Measurements from ENCODE around the gene DSP.

The DSP gene

GRCh38 chr6:7541175-7542064 is at the start of gene DSP:
Gene DSP (plus strand): TSS chr6:7541671. CDS start chr6:7541916, 245 bp downstream.
- DNase-seq (ENCODE audit: low read depth in 2 of 2): no peak

- no peak for DNase-seq (ENCODE audit: low read depth in 2 of 2)
Measured at GRCh38 chr6:7493866-7494265, 47.6 kb upstream of the DSP start.

- DNase-seq (ENCODE audit: low read depth in 2 of 2): no peak
Measured at GRCh38 chr6:7494638-7495037, 46.8 kb upstream of the DSP start.

GRCh38 chr6:7496266-7496875 is 45.1 kb upstream of the DSP start:
- DNase-seq (ENCODE audit: low read depth in 2 of 2): no peak

DNA sequence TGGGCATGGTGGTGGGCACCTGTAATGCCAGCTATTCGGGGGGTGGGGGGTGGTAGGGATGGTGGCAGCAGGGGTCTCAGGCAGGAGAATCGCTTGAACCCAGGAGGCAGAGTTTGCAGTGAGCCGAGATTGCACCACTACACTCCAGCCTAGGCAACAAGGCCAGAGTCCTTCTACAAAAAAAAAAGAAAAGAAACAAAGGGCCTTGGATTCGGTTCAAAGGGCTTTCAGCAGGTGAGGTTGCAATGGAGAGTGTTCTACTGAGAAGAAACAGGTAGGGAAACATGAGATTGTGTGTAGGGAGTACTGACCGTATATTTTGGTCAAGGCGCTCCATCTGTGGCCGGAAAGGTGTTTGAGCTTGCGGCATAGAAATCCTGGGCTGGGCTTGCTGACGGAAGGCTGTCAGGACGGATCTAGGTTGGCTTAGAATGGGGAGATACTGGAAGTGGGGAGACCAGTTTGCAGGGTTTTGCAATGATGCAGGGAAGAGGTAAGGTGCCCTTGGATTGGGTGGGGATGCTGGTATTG is 40.7 kb upstream of the DSP start:
- no peak for DNase-seq (ENCODE audit: low read depth in 2 of 2)

GRCh38 chr6:7502743-7503142 is 38.7 kb upstream of the DSP start:
- no peak for DNase-seq (ENCODE audit: low read depth in 2 of 2)

DNA sequence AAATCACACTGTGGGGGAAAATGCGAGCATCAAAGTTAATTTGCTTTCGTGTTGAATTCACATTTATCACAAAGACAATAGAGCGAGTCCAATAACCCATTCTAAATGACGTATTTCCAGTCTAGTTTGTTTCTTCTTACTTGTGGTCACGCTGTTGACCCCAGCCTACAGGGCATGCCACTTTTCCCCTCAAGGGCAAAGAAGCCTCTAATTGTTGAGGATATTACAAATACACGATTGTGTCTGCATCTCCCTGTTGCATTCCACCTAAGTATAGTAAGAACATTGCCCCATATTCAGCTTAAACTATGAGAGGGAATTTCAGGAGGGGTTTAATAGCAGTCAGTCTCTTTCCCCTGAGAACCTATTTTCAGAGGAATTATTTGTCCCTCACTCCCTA is 37.4 kb upstream of the DSP start:
- no peak for DNase-seq (ENCODE audit: low read depth in 2 of 2)

DNA sequence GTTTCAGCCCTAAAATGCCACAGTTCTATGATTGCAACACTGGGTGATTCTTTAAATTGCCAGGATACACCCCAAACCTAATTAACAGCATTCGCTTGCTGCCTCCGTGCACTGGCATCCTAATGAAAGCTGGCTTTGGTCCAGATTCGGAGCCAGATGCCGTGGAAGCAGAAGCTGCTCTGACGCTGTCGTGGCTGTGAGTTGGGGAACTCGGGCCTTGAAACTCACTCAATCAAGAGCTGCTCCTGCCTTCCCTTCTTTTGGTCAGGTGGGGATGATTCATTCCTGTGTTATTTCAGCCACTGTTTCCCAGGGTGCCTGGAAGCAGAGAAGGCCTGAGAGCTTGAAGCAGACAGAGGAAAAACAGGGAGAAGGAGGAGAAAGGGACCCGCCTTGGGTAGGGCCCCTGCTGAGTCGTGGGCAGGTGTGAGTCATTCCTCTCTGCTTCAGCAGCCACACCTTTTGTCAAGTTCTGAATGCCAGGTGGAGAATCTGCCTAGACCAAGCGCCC is 36.2 kb upstream of the DSP start:
- DNase-seq (ENCODE audit: low read depth in 2 of 2): no peak

DNA sequence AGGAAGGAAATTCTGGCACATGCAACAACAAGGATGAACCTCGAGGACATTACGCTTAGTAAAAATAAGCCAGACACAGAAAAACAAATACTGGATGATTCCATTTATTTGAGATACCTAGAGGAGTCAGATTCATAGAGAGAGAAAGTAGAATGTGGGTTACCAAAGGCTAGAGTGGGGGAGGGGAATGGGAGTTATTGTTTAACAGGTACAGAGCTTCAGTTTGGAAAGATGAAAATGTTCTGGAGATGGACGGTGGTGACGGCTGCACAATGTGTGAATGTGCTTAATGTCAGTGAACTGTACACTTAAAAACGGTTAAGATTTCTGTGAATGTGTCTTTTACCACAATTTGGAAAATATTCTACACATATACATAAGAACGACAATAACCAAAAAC is 33.9 kb upstream of the DSP start:
- no peak for DNase-seq (ENCODE audit: low read depth in 2 of 2)

DNA sequence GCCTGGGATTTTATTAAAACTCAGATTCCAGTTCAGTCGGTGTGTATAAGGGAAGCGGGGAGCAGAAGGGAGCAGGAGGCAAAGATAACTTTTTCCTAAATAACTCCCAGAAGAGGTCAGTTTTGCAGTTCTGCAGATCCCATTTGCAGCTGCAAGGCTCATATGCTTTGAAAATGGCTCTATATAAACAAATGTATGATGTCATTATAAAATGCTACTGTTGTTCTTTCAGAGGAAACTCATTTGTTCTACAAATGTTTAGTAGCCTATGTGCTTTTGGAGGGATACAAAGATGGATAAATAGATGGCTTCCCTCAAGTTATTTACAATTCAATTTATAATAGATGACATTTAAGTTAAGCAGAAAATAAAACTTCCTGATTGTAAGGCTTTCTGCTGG is 29.2 kb upstream of the DSP start:
- DNase-seq (ENCODE audit: low read depth in 2 of 2): no peak

- DNase-seq (ENCODE audit: low read depth in 2 of 2): no peak
Measured at GRCh38 chr6:7513529-7513928, 27.9 kb upstream of the DSP start.

- DNase-seq (ENCODE audit: low read depth in 2 of 2): no peak
Measured at GRCh38 chr6:7515363-7515762, 26.1 kb upstream of the DSP start.

DNA sequence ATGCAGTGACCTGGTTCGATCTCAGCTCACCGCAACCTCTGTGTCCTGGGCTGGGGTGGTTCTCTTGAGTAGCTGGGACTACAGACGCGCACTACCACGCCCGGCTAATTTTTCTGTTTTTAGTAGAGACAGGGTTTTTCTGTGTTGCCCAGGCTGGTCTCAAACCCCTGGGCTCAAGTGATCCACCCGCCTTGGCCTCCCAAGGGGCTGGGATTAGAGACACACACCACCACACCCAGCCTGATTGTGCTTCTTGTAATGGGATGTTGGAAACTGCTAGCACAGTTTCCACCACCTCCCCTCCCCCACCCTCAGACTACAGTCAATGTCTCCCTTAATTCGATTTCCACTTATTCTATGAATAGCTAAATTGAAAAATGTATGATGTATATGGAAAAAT is 22.6 kb upstream of the DSP start:
- no peak for DNase-seq (ENCODE audit: low read depth in 2 of 2)

DNA sequence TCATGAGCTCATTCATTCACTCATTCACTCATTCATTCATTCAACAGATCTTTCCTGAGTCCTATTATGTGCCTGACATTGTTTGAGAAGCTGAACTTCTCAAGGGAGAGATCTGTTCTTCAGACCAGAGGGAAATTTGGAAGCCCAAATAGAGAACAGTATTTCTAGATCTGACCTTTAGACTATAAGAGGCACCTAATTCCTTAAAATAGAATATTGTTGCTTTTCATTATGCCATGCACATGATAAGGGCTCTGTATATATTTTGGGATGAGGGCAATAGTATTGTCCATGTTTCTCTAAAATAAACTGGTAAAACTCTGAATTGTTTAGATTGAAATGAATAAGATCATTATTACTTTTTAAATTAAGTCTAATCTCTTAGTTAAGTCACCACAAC is 18.6 kb upstream of the DSP start:
- DNase-seq (ENCODE audit: low read depth in 2 of 2): no peak

DNA sequence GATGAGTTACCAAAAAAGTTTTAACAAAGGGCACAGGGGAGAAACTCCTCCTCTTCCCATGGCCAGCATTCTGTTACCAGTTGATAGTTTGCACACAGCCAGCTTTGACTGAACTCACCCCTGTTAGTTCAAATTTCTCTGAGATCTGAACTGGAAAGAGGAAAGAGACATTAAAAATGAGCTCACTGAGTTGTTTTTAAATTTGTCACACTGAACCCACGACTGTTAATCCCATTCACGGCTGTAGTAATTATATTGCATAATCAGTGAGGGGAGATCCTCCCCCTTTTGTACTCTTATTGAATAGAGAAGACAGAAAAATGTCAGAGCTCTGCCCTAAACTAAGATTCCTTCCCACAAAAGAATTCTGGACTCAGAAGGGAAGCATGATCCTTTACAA is 17.5 kb upstream of the DSP start:
- no peak for DNase-seq (ENCODE audit: low read depth in 2 of 2)

- no peak for DNase-seq (ENCODE audit: low read depth in 2 of 2)
Measured at GRCh38 chr6:7526755-7527154, 14.7 kb upstream of the DSP start.

- DNase-seq (ENCODE audit: low read depth in 2 of 2): no peak
Measured at GRCh38 chr6:7528565-7528964, 12.9 kb upstream of the DSP start.

DNA sequence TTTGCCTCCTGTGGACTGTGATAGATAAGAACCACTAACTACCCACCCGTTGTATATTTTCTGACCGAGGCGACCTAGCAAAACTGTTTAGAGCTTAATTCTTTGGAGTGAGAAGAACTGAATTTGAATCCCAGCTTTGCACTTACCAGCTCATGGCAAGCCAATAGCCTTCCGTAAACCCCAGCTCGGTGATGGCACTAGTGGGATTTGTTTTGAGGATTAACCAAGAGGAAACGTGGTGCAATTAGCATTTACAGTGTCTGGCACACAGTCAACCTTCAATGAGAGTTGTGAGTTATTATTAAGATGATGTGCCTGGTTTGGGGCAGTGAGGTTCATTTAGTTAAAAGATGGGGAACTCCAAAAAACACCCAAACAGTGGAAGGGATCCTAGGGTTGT is 12.3 kb upstream of the DSP start:
- no peak for DNase-seq (ENCODE audit: low read depth in 2 of 2)

DNA sequence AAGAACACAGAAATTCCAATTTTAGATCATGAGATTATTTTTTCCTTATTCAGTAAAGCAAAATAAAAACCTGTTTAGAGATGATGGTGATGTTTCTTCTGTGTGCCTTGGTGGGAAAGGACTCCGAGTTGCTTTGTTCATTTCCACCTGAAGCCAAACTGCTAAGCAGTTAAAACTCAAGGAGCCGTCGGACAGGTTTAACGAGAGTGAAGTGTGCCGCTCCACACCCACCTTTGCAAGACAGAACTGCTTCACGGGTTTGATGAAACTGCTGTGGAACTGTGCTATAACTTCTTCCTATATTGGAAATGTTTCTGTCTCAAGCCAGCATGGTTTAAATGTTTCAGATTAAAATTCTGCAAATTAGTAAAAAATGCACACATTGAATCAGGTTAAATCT is 9.2 kb upstream of the DSP start:
- no peak for DNase-seq (ENCODE audit: low read depth in 2 of 2)

DNA sequence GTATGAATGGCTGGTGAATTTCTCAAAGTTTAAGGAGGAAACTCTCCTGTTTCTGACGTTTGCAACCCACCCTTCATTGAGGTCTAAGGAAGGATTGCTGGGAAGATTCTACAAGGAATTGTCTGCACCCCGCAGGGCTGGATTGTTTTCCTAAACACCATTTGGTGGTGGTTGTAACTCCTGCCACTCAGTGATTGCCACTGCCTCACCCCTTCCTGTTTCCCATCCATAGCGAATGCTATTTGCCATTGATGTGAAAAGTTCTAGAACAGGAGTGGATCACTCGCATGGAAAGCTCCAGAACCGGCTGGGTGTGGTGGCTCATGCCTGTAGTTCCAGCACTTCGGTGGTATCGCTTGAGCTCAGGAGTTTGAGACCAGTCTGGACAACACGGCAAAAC is 8.7 kb upstream of the DSP start:
- DNase-seq (ENCODE audit: low read depth in 2 of 2): no peak

DNA sequence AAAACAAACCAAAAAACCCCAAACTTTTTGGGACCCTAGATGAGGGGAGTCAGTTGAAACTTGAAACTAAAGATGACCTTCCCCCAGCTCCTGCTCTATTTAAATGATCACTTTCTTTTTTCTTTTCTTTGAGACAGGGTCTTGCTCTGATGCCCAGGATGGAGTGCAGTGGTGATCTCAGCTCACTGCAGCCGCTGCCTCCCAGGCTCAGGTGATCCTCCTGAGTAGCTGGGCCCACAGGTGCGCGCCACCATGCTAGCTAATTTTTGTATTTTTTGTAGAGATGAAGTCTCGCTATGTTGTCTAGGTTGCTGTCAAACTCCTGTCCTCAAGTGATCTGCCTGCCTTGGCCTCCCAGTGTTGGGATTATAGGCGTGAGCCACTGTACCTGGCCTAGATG is 7.3 kb upstream of the DSP start:
- DNase-seq (ENCODE audit: low read depth in 2 of 2): no peak

DNA sequence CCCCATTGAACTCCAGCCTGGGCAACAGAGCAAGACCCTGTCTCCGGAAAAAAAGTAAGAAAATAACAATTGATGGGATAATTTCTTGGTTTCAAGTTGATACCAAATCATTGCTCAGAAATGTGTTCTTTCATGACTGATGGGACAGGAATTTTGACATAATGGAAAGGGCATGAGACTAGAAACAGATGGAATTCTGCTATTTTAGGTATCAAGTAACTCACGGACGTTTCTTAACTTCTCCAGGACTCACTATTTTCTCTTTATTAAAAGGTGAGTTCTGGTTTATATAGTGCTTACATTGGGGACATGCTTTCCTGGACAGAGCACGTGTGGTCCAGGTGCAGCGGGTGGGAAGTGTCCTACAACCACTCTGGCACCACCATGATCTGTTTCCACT is 6.0 kb upstream of the DSP start:
- DNase-seq (ENCODE audit: low read depth in 2 of 2): no peak

- no peak for DNase-seq (ENCODE audit: low read depth in 2 of 2)
Measured at GRCh38 chr6:7537565-7538174, 3.8 kb upstream of the DSP start.

All from stimulated activated CD8-positive, alpha-beta memory T cell treated with anti-CD3 and anti-CD28 coated beads, Interleukin-2, amount 100 ng/mL, for 1 hour (primary cell).